Neuronal stem cell (in vitro differentiated cells): ENCODE measurements around the gene ITPR1.

Source experiments
- DNase-seq: peaks from one replicate; pipeline ENCODE4 v3.0.0-alpha.2; 2013; ENCODE audit warnings: low spot score
- H2AFZ ChIP-seq: one replicate; pipeline ENCODE4 v1.6.1; 2013; ENCODE audit warnings: mild to moderate bottlenecking, low read length, inconsistent platforms
- H2AK5ac ChIP-seq: 2 replicates; pipeline ENCODE4 v1.6.1; 2013; ENCODE audit warnings: low read depth, mild to moderate bottlenecking, inconsistent platforms, low read length, moderate library complexity, mixed read lengths
- H2BK120ac ChIP-seq: 2 replicates; pipeline ENCODE4 v1.6.1; 2013; ENCODE audit warnings: low read depth, mild to moderate bottlenecking, inconsistent platforms, low read length, moderate library complexity, mixed read lengths
- H2BK12ac ChIP-seq: one replicate; pipeline ENCODE4 v1.6.1; 2013; ENCODE audit warnings: low read length, inconsistent platforms
- H2BK15ac ChIP-seq: 2 replicates; pipeline ENCODE4 v1.6.1; 2013; ENCODE audit warnings: mild to moderate bottlenecking, low read length, inconsistent platforms, mixed read lengths
- H2BK5ac ChIP-seq: one replicate; pipeline ENCODE4 v1.6.1; 2013; ENCODE audit warnings: inconsistent platforms, mild to moderate bottlenecking, low read length, moderate library complexity
- H3K14ac ChIP-seq: one replicate; pipeline ENCODE4 v1.6.1; 2013; ENCODE audit warnings: low read length, inconsistent platforms
- H3K18ac ChIP-seq: 2 replicates; pipeline ENCODE4 v1.6.1; 2013; ENCODE audit warnings: low read length, inconsistent platforms
- H3K23ac ChIP-seq: 2 replicates; pipeline ENCODE4 v1.6.1; 2013; ENCODE audit warnings: low read depth, mild to moderate bottlenecking, mixed read lengths, low read length, inconsistent platforms; ENCODE audit not compliant: poor library complexity
- H3K27ac ChIP-seq: replicated peaks from 3 replicates; pipeline ENCODE4 v1.5.1; 2013; ENCODE audit warnings: low read length, inconsistent platforms
- H3K27me3 ChIP-seq, 3 experiments: 2 replicates each; pipeline ENCODE4 v1.6.1; 2013; ENCODE audit warnings: low read length in 3 of 3, mild to moderate bottlenecking in 2 of 3, inconsistent platforms in 1 of 3, low read depth in 1 of 3, mixed read lengths in 1 of 3, moderate library complexity in 1 of 3; ENCODE audit not compliant: control insufficient read depth in 3 of 3, insufficient read depth in 3 of 3
- H3K36me3 ChIP-seq, 2 donors: replicated peaks in 1 of 2; 2 replicates each; pipeline ENCODE4 v1.6.1; 2013; ENCODE audit warnings: low read length in 2 of 2; ENCODE audit not compliant: control insufficient read depth in 2 of 2, insufficient read depth in 2 of 2
- H3K4ac ChIP-seq: 2 replicates; pipeline ENCODE4 v1.6.1; 2013; ENCODE audit warnings: inconsistent platforms, mild to moderate bottlenecking, low read length, moderate library complexity
- H3K4me1 ChIP-seq, 2 donors: 1 replicate in 1 of 2; 2 replicates in 1 of 2; pipeline ENCODE4 v1.6.1; 2013; ENCODE audit warnings: low read length in 2 of 2, low read depth in 1 of 2; ENCODE audit not compliant: control insufficient read depth in 2 of 2, insufficient read depth in 1 of 2
- H3K4me2 ChIP-seq: one replicate; pipeline ENCODE4 v1.6.1; 2013; ENCODE audit warnings: mild to moderate bottlenecking, low read length, inconsistent platforms; ENCODE audit not compliant: insufficient read depth, poor library complexity, severe bottlenecking
- H3K4me3 ChIP-seq, 2 donors: 2 replicates each; pipeline ENCODE4 v1.5.1; 2013; ENCODE audit warnings: low read length in 2 of 2, mild to moderate bottlenecking in 2 of 2, inconsistent platforms in 1 of 2, moderate library complexity in 1 of 2
- H3K79me1 ChIP-seq: one replicate; pipeline ENCODE4 v1.6.1; 2013; ENCODE audit warnings: low read depth, mild to moderate bottlenecking, inconsistent platforms, low read length, moderate library complexity
- H3K9ac ChIP-seq: one replicate; pipeline ENCODE4 v1.6.1; 2013; ENCODE audit warnings: mild to moderate bottlenecking, low read depth, low read length, inconsistent platforms; ENCODE audit not compliant: poor library complexity
- H3K9me3 ChIP-seq, 2 donors: replicated peaks in 1 of 2; 2 replicates each; pipeline versions ENCODE3 to v1.6.1; 2013; ENCODE audit warnings: low read length in 2 of 2, mild to moderate bottlenecking in 2 of 2, inconsistent platforms in 1 of 2, low read depth in 1 of 2, mixed read lengths in 1 of 2, moderate library complexity in 1 of 2; ENCODE audit not compliant: control insufficient read depth in 2 of 2, insufficient read depth in 1 of 2
- H4K8ac ChIP-seq: one replicate; pipeline ENCODE4 v1.6.1; 2013; ENCODE audit warnings: low read depth, mild to moderate bottlenecking, inconsistent platforms, low read length, moderate library complexity
- H4K91ac ChIP-seq: one replicate; pipeline ENCODE4 v1.6.1; 2013; ENCODE audit warnings: low read length, low read depth, mild to moderate bottlenecking, inconsistent platforms; ENCODE audit not compliant: poor library complexity
- WGBS, 2 donors: extraction: QIAGEN DNeasy Blood & Tissue Kit; methylation state at CpG; one replicate each; pipeline ENCODE4 v1.1.7; 2013; ENCODE audit warnings: missing lambda C conversion rate in 2 of 2, mixed read lengths in 1 of 2; ENCODE audit not compliant: insufficient read length in 2 of 2, insufficient replicate concordance in 1 of 2; ENCODE audit errors: extremely low coverage in 2 of 2; 5-methylcytosine and 5-hydroxymethylcytosine counted together

The ITPR1 gene

DNA sequence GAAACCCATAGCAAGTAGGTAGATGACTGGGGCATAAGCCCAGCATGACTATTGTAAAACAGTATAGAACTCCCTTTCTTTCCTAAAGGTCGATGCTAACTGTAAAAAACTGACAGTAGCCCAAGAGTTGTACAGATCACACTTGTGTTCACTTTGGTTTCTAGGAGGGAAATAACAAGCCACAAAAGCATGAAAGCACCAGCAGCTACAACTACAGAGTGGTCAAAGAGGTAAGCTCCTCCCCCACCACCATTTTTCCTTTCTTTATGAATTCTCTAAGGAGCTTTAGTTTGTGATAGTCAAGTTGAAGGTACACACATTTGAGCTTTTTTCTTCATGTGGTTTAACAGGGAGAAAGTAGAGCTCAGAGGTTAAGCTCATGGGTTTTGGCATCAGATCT is 191.0 kb downstream of the ITPR1 start:
- Histone ChIP-seq H3K4ac (no peak overlapping the region), H3K27me3 (no peaks in the 10 kb centered on the region), H4K91ac (no peak overlapping the region), H3K4me2 (no peak overlapping the region), H3K14ac (no peak overlapping the region), H2BK120ac (no peak overlapping the region), H2AFZ (no peak overlapping the region), H2AK5ac (no peak overlapping the region), H3K9ac (no peak overlapping the region), H3K36me3 (no peaks in the 10 kb centered on the region), H2BK15ac (no peak overlapping the region), H3K18ac (no peak overlapping the region), H2BK12ac (no peak overlapping the region), H3K4me1 (peaks cover 2 to 11% of the 10 kb centered on the region in 2 donors), H3K4me3 (no peak overlapping the region), H3K79me1 (no peaks in the 10 kb centered on the region), H4K8ac (no peak overlapping the region), H3K9me3 (no peaks in the 10 kb centered on the region), H3K23ac (no peak overlapping the region), H3K27ac (no peak overlapping the region), H2BK5ac (no peak overlapping the region)
- no peak for DNase-seq
- no CpG with 5 or more reads among the region's 1 CpG for WGBS, 2 donors

DNA sequence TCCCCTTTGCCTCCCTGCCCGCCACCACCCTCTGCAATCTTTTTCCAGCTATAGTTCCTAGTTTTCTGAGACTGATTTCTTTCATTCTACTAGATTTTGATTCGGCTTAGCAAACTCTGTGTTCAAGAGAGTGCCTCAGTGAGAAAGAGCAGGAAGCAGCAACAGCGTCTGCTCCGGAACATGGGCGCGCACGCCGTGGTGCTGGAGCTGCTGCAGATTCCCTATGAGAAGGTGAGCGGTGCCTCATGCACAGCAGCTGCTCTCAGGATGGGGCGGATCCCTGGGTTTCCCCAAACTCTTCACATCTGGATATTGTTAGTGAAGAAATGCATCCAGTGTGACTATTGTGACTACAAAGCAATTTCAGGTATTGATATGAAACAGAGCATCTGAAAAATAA is 191.8 kb downstream of the ITPR1 start:
- WGBS, 2 donors: no CpG with 5 or more reads among the region's 10 CpGs
- no peak overlapping the region for H2BK15ac ChIP-seq
- H2BK5ac ChIP-seq: no peak overlapping the region
- H3K9me3 ChIP-seq: no peaks in the 10 kb centered on the region
- no peak for DNase-seq
- H2BK12ac ChIP-seq: no peak overlapping the region
- H3K4me2 ChIP-seq: no peak overlapping the region
- H4K8ac ChIP-seq: no peak overlapping the region
- H3K4me3 ChIP-seq: no peak overlapping the region
- no peaks in the 10 kb centered on the region for H3K27me3 ChIP-seq
- no peak overlapping the region for H3K27ac ChIP-seq
- no peaks in the 10 kb centered on the region for H3K36me3 ChIP-seq
- no peak overlapping the region for H2AK5ac ChIP-seq
- H4K91ac ChIP-seq: no peak overlapping the region
- H3K14ac ChIP-seq: no peak overlapping the region
- H2BK120ac ChIP-seq: no peak overlapping the region
- no peak overlapping the region for H3K18ac ChIP-seq
- no peaks in the 10 kb centered on the region for H3K79me1 ChIP-seq
- H3K9ac ChIP-seq: no peak overlapping the region
- no peak overlapping the region for H2AFZ ChIP-seq
- no peak overlapping the region for H3K23ac ChIP-seq
- H3K4me1 ChIP-seq: peaks cover 2 to 11% of the 10 kb centered on the region in 2 donors
- no peak overlapping the region for H3K4ac ChIP-seq

DNA sequence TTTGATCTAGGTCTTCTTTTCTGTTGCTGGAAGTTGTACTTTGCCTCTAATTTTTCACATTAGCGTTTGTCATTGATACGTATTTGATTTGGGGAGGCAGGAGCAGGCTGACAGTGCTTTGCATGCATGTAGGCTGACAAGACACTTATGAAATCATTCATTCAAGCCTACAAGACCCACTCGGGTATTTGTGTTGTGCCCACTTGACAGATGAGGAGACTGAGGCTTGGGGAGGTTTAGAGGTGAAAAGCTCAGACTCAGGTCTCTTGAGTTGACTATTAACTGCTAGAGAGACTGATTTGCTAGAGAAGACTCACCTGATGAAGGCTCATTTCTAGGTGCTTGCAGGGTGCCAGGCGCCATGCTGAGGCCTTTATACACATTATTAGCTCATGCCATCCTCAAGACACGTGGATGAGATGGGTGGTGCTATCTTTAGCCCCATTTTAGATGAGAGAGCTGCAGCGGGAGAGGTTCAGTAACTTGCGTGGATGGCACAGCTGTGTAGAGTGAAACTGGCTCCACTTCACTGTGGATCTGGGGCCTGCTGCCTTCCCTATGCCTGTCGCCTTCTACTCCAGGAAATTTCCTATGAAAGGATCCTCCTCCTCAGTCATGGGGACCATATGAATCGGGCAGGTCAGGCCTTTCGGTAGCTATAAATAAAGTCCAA is 192.7 kb downstream of the ITPR1 start:
- H3K9me3 ChIP-seq: no peaks in the 10 kb centered on the region
- no peak overlapping the region for H2BK5ac ChIP-seq
- H3K4ac ChIP-seq: no peak overlapping the region
- WGBS, 2 donors: no CpG with 5 or more reads among the region's 10 CpGs
- H3K27ac ChIP-seq: no peak overlapping the region
- no peak overlapping the region for H3K23ac ChIP-seq
- H3K4me1 ChIP-seq: peaks cover 2 to 11% of the 10 kb centered on the region in 2 donors
- DNase-seq: no peak
- no peak overlapping the region for H2AK5ac ChIP-seq
- no peak overlapping the region for H2AFZ ChIP-seq
- H4K91ac ChIP-seq: no peak overlapping the region
- H3K36me3 ChIP-seq: no peaks in the 10 kb centered on the region
- no peak overlapping the region for H3K14ac ChIP-seq
- no peaks in the 10 kb centered on the region for H3K79me1 ChIP-seq
- H3K4me2 ChIP-seq: no peak overlapping the region
- H4K8ac ChIP-seq: no peak overlapping the region
- no peak overlapping the region for H3K9ac ChIP-seq
- no peaks in the 10 kb centered on the region for H3K27me3 ChIP-seq
- no peak overlapping the region for H2BK120ac ChIP-seq
- no peak overlapping the region for H3K4me3 ChIP-seq
- H2BK12ac ChIP-seq: no peak overlapping the region
- H3K18ac ChIP-seq: no peak overlapping the region
- H2BK15ac ChIP-seq: no peak overlapping the region

DNA sequence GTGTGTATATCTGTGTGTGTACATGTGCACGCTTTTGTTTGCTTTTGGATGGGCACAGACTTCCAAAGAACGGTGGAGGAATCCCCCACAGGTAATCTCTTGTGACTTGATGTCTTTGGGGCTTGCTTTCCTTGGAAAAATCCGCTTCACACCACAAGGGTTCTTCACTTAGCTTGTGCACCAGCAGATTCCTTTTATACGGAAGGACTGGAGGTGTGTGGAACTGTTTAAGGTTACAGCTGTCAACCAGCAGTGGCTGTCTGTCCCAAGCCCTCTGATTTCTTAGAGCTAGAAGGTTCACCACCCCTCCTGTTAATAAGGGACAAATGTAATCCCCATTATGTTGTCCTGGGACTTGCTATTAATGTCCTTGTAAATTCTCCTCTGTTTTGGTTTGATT is 193.5 kb downstream of the ITPR1 start:
- H3K4me1 ChIP-seq: peaks cover 2 to 11% of the 10 kb centered on the region in 2 donors
- no peak overlapping the region for H2BK120ac ChIP-seq
- H3K27me3 ChIP-seq: no peaks in the 10 kb centered on the region
- no peaks in the 10 kb centered on the region for H3K79me1 ChIP-seq
- no peak overlapping the region for H2AK5ac ChIP-seq
- no peak overlapping the region for H3K14ac ChIP-seq
- H2BK12ac ChIP-seq: no peak overlapping the region
- H3K23ac ChIP-seq: no peak overlapping the region
- no peak overlapping the region for H2BK5ac ChIP-seq
- H3K4me2 ChIP-seq: no peak overlapping the region
- no peak overlapping the region for H4K8ac ChIP-seq
- WGBS, 2 donors: no CpG with 5 or more reads among the region's 4 CpGs
- H2BK15ac ChIP-seq: no peak overlapping the region
- no peak overlapping the region for H3K9ac ChIP-seq
- no peaks in the 10 kb centered on the region for H3K36me3 ChIP-seq
- H3K4me3 ChIP-seq: no peak overlapping the region
- DNase-seq: no peak
- no peak overlapping the region for H3K4ac ChIP-seq
- H3K27ac ChIP-seq: no peak overlapping the region
- H2AFZ ChIP-seq: peak overlapping the region; percentile 50
- H4K91ac ChIP-seq: no peak overlapping the region
- no peak overlapping the region for H3K18ac ChIP-seq
- no peaks in the 10 kb centered on the region for H3K9me3 ChIP-seq
